NCI-H748 treated with DMSO at 0.1 percent for 48 hours (cell line): ENCODE results near the gene CCDC192.

ENCODE experiments used
- DNase-seq: peaks from one replicate; lab custom pipeline; 2025; lab: John Stamatoyannopoulos, UW

The CCDC192 gene

GRCh38 chr5:127923804-127924570, 220.8 kb downstream of the CCDC192 start:
- DNase-seq = no peak

DNA sequence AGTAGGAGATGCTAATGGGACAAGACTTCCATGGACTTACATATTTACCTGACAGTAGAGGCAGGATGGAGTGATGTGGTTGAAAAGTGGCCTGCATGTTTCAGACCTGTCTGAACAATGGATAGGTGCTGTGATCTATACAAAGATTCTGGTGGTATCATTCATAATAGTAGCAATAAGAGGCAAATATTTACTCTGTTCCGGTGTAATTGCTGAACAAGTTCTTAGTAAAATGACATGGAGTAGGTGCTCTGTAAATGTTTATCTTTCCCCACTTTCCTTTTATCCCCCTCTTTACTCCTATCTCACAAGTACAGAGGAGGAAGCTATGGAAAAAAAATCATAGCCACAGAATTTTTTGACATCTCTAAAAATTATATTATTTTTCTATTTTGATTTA, 221.4 kb downstream of the CCDC192 start:
- peak; percentile 85 for DNase-seq

- peak; percentile 22 for DNase-seq
Measured at GRCh38 chr5:127925916-127926315, 222.7 kb downstream of the CCDC192 start.

DNA sequence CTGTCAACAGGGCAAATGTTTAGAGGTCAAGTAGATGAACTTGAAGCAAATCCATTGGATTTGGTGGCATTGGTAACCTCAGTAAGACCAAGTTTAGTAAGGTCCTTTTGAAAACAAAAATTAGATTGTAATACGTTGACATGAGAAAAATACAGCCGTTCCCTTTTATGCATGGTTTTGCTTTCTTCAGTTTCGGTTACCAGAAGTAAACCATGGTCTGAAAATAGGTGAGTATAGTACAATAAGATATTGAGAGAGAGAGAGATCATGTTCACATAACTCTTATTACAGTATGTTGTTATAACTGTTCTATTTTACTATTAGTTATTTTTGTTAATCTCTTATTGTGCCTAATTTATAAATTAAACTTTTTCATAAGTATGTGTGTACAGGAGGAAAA, 223.8 kb downstream of the CCDC192 start:
- DNase-seq = no peak

- DNase-seq = no peak
Measured at GRCh38 chr5:127928053-127928452, 224.9 kb downstream of the CCDC192 start.

GRCh38 chr5:127930311-127930710, 227.1 kb downstream of the CCDC192 start:
- DNase-seq = no peak

GRCh38 chr5:127931396-127931795, 228.2 kb downstream of the CCDC192 start:
- no peak for DNase-seq

- DNase-seq = no peak
Measured at GRCh38 chr5:127933348-127933747, 230.2 kb downstream of the CCDC192 start.

- peak; percentile 96 for DNase-seq
Measured at GRCh38 chr5:127934791-127935256, 231.6 kb downstream of the CCDC192 start.

GRCh38 chr5:127935398-127935797, 232.2 kb downstream of the CCDC192 start:
- no peak for DNase-seq

DNA sequence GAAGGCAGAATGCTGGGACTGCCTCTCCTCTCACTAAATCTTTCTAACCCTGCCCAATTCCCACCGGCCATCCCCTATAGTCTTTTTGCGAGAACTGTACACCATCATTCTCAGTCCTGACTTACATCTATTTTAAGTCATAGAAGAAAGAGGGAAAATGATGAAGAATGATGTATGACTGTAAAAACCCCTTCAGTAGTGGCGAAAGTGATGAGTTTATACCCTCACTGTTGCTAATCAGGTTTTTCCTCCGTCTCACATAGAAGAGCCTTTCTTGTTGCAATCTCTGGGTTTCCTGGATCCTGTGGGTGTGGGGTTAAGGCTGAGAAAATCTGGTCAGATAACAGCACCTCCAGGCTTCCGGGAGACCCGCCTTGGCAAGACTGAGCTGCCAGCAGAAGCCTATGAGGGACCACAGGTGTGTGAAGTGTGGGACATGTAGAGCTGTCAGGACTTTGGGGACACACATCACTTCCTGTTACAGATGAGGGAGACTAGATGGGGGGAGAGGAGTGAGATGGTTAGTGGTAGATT, 233.3 kb downstream of the CCDC192 start:
- DNase-seq = no peak

- no peak for DNase-seq
Measured at GRCh38 chr5:127938746-127939145, 235.6 kb downstream of the CCDC192 start.

DNA sequence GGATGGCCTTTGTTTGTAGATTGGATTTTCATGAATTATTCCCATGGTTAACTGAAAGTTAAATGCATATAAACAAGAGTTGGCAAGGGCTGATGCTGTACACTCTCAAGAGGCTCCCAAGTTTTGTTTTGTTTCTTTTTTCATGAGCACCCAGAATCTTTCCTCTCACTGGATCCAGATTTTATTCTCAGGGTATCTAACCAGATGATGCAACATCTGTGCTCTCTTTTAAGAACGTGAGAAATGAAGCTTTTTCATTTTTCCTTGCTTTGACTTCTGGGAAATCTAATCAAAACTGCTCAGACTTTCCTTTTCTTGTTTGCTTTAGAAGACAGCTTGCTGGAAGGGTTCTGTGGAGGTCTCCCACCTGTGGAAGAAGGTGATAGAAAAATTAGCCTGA, 237.7 kb downstream of the CCDC192 start:
- DNase-seq = no peak

DNA sequence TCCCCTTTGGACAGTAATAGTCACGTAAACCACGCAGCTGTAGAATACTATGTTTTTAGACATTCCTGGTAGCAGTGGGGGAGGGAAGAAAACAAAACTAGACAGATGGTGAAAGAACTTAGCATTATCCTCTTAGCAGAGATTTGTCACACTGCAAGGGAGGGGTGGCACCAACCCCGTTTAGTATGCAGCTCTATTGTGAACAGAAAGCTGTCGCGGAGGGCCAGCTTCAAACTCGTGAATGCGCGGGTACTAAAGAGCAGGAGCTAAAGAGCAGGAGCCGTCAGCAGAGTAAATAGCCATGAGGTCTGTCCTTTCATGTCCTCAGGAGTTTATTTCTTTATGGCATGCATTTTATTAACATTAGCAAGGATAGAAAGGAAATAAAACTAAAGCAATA, 238.5 kb downstream of the CCDC192 start:
- peak; percentile 79 for DNase-seq

GRCh38 chr5:127942246-127943060, 239.3 kb downstream of the CCDC192 start:
- peak; percentile 79 for DNase-seq

GRCh38 chr5:127943061-127943371, 239.8 kb downstream of the CCDC192 start:
- no peak for DNase-seq

GRCh38 chr5:127944125-127944524, 240.9 kb downstream of the CCDC192 start:
- no peak for DNase-seq

DNA sequence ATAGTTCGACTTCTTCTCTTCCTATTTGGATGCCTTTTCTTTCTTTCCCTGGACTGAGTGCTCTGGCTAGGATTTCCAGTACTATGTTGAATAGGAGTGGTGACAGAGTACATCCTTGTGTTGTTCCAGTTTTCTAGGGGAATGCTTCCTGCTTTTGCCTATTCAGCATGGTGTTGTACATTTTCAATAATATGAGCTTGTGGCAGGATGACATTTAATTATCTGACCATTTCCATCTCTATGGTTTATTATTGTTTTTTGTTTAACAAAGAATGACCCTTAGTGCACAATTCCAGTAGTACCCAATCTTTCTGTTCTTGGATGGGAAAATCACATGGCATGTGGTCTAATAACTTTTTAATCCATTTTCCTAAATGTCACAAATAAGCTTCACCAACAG, 244.8 kb downstream of the CCDC192 start:
- DNase-seq = no peak

DNA sequence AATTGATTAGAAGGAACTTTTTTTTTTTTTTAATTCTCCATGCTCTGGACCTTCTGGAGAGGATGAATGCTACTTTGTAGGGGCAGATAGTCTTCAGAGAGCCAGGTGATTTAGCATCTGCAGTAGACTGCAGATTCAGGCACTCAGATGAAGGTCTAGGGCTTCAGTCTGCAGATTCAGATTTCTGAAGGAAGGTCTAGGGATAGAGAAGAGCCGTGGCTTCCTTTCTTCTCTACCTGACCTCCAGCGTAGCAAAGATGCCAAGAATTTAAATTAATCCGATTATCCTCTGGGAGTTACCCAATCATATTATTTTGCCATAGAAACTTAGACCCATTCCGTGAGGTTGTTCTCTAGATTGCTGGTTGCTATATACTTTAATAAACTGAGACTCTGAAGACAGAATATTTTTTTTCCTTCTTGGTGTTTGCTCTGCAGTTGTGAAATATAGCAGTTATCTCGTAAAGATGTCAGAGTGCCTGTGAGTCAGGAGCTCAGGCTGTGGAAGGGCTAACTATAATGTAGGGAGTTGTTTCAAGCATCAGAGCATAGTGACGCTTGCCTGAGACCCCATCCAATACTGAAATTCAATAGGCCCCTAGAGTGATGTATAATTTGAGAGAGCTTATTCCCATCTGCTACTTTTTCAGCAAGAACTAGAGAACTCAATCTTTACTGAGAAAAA, 247.7 kb downstream of the CCDC192 start:
- DNase-seq = no peak

DNA sequence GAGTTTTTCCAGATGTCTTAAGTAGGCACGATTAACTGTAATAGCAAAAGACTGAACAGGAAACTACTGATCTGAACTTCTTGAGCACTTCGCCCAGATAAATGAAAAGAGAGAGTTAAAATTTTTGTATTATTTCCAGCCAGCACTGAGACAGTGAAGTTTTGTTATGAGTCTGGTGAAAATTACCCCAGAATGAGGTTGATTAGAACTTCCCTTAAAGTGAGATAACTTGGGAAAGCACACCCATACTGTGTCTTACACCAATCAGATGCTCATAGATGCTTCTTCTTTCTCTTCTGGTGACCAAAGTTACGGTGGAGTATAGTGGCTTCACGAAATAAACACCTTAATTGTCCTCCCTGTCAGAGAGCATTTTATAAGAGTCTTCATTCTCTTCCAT, 248.6 kb downstream of the CCDC192 start:
- DNase-seq = no peak

GRCh38 chr5:127957183-127957582, 254.0 kb downstream of the CCDC192 start:
- no peak for DNase-seq

DNA sequence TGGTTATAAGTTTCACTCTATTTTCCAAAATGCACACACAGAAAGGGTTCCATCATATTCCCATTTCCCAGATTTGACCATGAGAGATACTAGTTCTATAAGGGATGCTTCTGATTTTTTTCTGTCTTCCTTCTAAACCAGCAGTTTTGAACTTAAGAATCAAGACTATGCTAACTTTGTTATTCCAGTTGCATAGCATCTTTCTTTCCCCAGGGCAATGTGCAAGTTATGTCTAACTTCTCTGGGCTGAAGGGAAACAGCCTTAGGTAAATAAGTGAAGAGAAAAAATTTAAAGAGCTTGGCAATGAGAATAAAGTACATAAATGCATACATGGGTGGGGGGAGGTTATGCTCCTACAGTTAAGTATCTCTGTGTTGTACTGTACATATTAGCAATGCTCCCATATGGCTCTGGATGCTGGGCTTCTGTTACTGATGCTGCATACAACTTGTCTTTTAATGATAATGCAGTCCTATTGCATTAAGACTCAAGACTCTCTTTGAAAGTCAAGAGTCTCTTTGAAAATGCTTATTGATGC, 254.6 kb downstream of the CCDC192 start:
- no peak for DNase-seq
